Hematopoietic multipotent progenitor cell (in vitro differentiated cells): Measurements from ENCODE around the gene MAPK14. TPM values are rescaled to one million over a fixed set of nuclear protein-coding genes. Genes with fewer than 3 reads are reported as not detected.
"Not testable (repeated sequence)": the region's sequence is repeated elsewhere in the genome, so short reads cannot be mapped to it uniquely, and the experiment has no call there.

ENCODE experiments used
- DNase-seq, 3 donors: peaks; one replicate each; pipeline ENCODE4 v3.0.0-alpha.2; 2011 to 2015; ENCODE audit warnings: low read depth in 2 of 3, low spot score in 2 of 3
- total RNA-seq: library from RNA; depleted of rRNA; stranded (reverse); fragments of >200 nt; gene quantifications from one replicate; pipeline ENCODE4 v1.2.3, GENCODE V29; 2012

MAPK14 gene
- total RNA-seq, 1 donor = 98.0 TPM

DNA sequence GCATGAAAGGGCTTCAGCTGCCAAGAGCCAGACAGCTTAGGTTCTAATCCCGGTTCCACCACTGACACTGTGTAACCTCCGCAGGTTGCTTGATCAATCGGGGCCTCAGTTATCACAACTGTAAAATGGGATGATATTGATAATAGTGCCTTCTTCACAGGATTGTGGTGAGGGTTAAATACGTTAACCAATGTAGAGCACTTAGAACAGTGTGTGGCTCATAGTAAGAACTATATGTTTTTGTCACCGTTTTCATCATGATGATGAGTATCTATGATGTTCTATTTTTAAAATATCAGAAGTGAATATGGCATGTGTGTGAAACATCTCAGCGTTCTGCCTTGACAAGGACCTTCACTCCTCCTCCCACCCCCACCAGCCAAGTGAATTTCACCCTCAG lies 92.4 kb downstream of the MAPK14 start:
- no peak for DNase-seq

- peak in 2 of 3 donors; percentile 59 to 77 for DNase-seq
Observed at GRCh38 chr6:36120539-36120938, 92.9 kb downstream of the MAPK14 start.

DNA sequence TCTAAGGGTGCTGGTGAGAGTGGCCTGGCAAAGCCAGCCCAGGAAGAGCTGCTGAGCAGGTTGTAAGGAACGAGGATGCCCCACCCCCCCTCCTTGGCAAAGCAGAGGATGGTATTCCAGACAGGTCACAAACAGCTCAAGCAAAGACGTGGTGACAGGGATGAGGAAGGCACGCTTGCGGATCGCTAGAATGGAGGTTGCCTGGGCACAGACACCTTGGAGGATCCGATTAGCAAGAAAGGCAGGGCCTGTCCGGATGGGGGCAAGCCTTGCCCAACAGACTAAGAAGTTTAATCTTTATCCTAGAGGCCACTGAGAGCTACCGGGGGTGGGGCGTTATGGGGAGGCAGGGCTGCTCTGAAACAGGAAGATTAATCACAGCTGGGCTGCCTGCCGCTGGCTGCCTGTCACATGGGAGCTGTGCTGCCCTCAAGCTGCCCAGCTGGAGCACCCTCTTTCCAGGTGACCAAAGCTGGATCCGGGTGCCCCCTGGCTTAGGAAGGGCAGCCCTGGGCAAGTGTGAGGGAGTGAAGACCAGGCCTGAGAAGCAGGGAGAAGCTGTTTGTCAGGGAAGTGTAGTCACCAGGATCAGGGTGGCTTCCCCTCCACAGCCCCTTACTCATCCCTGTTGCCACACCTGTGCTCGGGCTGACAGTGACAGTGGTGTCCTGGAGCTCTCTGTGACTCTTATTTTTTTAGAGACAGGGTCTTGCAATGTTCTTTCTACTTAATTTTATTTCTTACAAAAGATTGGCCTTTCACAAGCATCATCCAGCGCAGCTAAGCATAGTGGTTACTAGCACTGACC lies 93.6 kb downstream of the MAPK14 start:
- DNase-seq = peak in 2 of 3 donors; percentile 71 to 74

DNA sequence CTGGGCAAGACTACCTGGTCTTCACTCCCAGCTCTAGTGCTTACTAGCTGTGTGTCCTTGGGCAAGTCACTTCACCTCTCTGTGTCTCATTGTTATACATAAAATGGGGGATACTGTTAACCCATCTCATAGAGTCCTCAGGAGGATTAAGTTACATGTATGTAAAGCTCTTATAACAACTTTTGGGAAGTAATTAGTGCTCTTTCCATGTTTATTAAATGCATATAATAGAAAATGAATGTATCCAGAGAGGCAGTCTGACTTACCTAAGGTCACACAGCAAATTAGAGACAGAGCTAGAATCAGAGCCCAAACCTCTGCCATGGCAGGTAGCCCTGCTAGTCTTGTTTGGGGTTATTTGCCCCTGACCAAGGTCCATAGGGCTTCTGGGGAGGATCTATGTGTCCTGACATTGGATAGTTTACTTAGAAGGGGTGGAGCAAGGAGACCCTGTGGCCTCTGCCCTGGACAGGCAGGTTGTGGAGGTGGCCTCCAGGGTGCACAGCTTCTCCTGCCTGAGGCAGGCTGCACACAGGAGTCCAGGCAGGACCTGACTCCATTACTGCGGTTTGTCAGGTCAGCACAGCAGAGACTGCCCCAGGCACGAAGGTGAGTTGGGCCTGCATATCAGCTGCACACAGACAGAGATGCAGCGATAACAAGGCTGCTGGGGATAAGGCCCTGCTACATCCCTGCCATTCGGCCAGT lies 94.3 kb downstream of the MAPK14 start:
- DNase-seq = no peak

- DNase-seq = no peak
Observed at GRCh38 chr6:36122495-36123269, 95.1 kb downstream of the MAPK14 start.

DNA sequence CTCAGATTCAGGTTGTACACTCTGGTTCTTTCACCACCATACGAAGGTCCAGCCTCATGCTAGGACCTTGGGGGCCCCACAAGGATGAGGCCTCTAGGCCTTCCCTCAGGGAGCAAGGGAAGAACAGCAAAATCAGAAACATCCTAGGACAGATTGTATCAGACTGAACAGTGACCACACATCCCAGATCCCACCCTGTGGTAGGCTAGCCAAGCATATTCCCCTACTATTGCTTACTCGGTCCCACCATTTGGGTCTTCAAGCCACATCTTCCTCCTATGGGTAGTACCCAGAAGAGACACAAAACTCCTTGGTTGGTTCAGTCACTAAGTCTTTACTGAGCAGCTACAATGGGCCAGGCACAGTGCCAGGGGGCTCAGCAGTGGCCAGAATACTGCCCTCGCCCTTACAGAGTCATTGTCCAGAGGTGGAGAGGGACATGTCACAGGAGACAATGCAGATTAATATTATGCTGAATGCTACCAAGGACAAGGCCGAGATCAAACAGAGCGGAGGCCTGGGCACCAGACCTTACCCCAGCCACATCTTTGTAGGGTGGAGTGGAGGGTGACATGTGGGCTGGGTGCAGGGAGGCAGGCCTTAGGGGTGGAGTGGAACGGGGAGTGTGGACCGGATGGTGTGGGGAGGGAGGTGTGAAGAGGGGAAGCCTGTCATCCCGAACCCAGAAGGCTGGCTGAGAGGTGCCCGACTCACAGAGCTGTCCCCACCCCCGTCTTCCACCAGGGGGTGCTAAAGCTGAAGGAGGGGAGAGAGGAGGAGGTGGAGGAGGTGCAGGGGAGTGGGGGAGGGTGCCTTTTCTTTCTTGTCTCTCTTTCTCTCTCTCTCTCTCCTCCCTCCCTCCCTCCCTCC lies 95.9 kb downstream of the MAPK14 start:
- peak; percentile 80 to 96 (median 88) for DNase-seq

- not testable (repeated sequence) for DNase-seq
Observed at GRCh38 chr6:36124346-36124745, 96.7 kb downstream of the MAPK14 start.

DNA sequence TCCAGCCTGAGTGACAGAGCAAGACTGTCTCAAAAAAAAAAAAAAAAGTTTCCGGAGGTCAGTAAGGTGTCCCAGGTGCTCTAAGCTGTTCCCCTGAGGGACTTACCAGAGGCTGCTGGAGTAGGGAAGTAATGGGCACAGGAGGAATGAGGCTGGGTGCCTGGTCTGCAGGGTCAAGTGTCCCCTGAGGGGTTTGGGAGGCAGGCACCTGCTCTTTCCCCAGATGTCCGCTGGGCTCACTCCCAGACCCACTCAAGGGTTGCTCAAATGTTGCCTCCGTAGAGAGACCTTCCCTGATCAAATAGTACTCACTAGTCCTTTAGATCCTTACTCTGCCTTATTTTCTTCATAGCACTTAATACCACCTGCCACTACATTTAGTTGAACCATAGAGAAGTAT lies 97.3 kb downstream of the MAPK14 start:
- no peak for DNase-seq

DNA sequence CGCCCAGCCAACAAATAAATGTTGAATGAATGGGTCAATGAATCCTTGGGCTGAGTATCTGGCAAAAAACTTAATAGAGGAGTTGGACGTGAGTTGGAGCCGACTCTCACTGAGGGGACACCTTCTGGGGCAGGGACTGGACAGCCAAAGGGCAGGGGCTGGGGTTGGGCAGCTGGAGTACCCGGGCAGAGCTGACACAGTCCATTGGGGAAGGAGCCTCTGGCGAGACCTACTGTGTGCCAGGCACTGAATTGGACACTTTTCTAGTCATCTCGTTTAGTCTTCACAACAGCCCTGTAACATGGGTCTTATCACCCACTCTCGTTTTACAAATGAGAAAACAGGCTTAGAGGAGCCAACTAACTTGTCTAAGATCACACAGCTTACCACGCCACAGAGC lies 98.0 kb downstream of the MAPK14 start:
- no peak for DNase-seq

GRCh38 chr6:36126121-36126520 lies 98.5 kb downstream of the MAPK14 start:
- DNase-seq = no peak

- DNase-seq = no peak
Observed at GRCh38 chr6:36126553-36127458, 99.2 kb downstream of the MAPK14 start.

- DNase-seq = no peak
Observed at GRCh38 chr6:36127462-36128016, 99.9 kb downstream of the MAPK14 start.

- DNase-seq = no peak
Observed at GRCh38 chr6:36128073-36128472, 100.5 kb downstream of the MAPK14 start.

DNA sequence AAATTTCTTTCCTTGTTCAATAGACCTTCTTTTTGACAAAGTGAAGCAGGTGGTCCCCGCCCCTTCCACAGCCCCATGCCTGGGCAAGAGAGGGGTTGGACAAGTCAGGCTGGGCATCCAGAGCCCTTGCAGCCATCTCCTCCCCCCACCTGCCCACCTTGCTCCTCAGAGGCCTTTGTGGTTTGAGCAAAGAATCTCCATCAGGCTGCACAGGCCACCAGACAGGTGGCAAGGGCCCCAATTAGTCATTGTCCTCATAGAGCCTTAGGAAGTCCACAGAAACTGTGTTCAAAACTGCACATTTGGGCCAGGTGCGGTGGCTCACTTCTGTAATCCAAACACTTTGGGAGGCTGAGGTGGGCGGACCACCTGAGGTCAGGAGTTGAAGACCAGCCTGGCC lies 101.2 kb downstream of the MAPK14 start:
- DNase-seq = no peak

DNA sequence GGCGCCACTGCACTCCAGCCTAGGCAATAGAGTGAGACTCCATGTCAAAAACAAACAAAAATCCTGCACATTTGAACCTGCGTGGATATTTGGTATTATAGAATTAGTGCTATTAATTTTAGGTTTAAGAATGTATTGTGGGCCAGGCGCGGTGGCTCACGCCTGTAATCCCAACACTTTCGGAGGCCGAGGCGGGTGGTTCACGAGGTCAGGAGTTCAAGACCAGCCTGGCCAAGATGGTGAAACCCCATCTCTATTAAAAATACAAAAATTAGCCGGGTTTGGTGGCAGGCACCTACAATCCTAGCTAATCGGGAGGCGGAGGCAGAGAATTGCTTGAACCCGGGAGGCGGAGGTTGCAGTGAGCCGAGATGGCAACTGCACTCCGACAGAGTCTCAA lies 101.7 kb downstream of the MAPK14 start:
- DNase-seq = not testable (repeated sequence)

GRCh38 chr6:36129941-36130666 lies 102.5 kb downstream of the MAPK14 start, which contains the start of gene MAPK13:
TSS of gene MAPK13 (plus strand) at chr6:36130513. CDS start at chr6:36130583, 70 bp downstream.
- DNase-seq = no peak

DNA sequence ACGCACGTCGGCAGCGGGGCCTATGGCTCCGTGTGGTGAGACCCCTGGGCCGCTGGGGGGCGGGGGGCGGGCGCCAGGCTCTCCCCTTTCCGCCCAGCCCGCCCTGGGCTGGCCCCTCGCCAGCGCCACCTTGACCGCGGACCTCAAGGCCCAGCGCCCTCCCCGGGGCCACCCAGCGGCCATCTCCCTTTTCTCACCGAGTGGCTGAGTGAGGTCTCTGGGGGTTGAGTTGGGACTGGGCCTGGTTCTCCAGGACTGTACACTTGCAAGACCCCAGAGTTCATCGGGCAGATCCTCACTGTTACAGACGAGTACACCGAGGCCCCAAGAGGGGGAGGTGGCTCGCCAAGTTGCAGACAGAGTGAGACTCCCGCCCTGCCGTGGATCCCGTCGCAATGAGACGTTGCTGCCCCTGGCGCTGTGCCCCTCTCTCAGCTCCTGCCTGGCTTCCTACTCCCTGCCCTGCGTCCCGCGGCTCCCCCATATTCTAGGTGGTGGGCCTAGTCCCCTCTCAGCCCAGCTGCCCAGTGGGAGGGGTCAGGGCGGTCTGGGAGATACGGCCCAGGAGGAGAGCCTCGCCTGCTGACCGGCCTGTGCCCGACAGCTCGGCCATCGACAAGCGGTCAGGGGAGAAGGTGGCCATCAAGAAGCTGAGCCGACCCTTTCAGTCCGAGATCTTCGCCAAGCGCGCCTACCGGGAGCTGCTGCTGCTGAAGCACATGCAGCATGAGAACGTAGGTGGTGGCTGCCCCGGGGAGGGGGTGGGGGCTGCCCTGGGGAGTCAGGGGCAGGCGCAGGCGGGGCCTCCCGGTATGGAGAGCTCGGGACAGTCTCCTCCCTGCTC lies 103.3 kb downstream of the MAPK14 start:
- peak in 1 of 3 donors; percentile 28 for DNase-seq
